ENCODE measurements around the gene C2orf92.

The C2orf92 gene

GRCh38 chr2:97732436-97733340 lies 63.2 kb downstream of the C2orf92 start:
- no peak for DNase-seq

- DNase-seq: no peak
Observed at GRCh38 chr2:97733341-97734035, 64.0 kb downstream of the C2orf92 start.

- DNase-seq: no peak
Observed at GRCh38 chr2:97734061-97735051, 64.8 kb downstream of the C2orf92 start.

- DNase-seq: no peak
Observed at GRCh38 chr2:97735161-97735561, 65.6 kb downstream of the C2orf92 start.

- no peak for DNase-seq
Observed at GRCh38 chr2:97736185-97736584, 66.7 kb downstream of the C2orf92 start.

- no peak for DNase-seq
Observed at GRCh38 chr2:97736608-97737330, 67.3 kb downstream of the C2orf92 start.

- DNase-seq: no peak
Observed at GRCh38 chr2:97737421-97738178, 68.1 kb downstream of the C2orf92 start.

- DNase-seq: no peak
Observed at GRCh38 chr2:97738179-97739019, 68.9 kb downstream of the C2orf92 start.

- no peak for DNase-seq
Observed at GRCh38 chr2:97739020-97739892, 69.7 kb downstream of the C2orf92 start.

- DNase-seq: no peak
Observed at GRCh38 chr2:97739893-97740245, 70.4 kb downstream of the C2orf92 start.

GRCh38 chr2:97740590-97741182 lies 71.2 kb downstream of the C2orf92 start:
- DNase-seq: peak; percentile 53 to 75

GRCh38 chr2:97741251-97741650 lies 71.7 kb downstream of the C2orf92 start:
- DNase-seq: no peak

- no peak for DNase-seq
Observed at GRCh38 chr2:97741686-97742085, 72.2 kb downstream of the C2orf92 start.

GRCh38 chr2:97742381-97742847 lies 72.9 kb downstream of the C2orf92 start:
- DNase-seq: no peak

- DNase-seq: no peak
Observed at GRCh38 chr2:97743913-97744312, 74.4 kb downstream of the C2orf92 start.

GRCh38 chr2:97745474-97746174 lies 76.1 kb downstream of the C2orf92 start:
- DNase-seq: no peak

- no peak for DNase-seq
Observed at GRCh38 chr2:97747285-97747684, 77.8 kb downstream of the C2orf92 start.

- no peak for DNase-seq
Observed at GRCh38 chr2:97747716-97748115, 78.2 kb downstream of the C2orf92 start.

Measured in NCI-H524 (cell line).